ENCODE results near the gene LIG1. TPM values are rescaled to one million over a fixed set of nuclear protein-coding genes. Genes with fewer than 3 reads are reported as not detected.

Gene LIG1
- total and polyA plus RNA-seq, 2 donors (not counting 3 experiments of a cell fraction or from before 2014, with no cell fraction given): 64.0 to 94.7 TPM

DNA sequence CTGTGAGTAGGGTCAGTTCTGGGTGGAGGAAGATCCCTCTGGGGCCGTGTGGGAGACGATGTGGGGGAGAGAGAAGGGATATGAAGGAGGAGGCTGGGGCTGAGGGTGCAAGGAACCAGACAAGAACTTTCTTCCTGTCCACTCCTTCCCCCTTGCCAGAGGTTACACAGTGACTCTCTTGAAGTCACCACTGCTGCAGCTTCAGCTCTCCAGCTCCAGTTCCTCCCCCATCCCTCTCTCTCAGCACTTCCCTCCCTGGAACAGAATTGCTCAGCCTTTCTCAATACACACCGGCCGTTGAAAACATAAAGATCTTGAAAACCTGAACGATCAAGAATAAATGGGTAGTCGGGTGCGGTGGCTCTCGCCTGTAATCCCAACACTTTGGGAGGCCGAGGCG lies 5.4 kb upstream of the LIG1 start:
- intact Hi-C loops (cut with micrococcal nuclease) (no loop called here), dilution Hi-C loops (cut with MboI; ENCODE audit: extremely low pct_ligation_motif_present, low sequenced_read_pairs) (no loop called here)
- Histone ChIP-seq H3K9ac (replicated peaks; ENCODE audit: extremely low read depth, insufficient read depth, low read length) (no peak overlapping the region), H4K20me1 (replicated peaks; ENCODE audit: control insufficient read depth, extremely low read depth, insufficient read depth, low read length) (no peaks in the 10 kb centered on the region), H3K4me1 (ENCODE audit: control insufficient read depth, extremely low read depth, insufficient read depth, low read length) (peaks cover 10% of the 10 kb centered on the region), H2AFZ (ENCODE audit: low read depth, low read length) (no peak overlapping the region), H3K4me3 (replicated peaks in 1 of 3; ENCODE audit: insufficient read depth in 1 of 3, low read depth in 1 of 3, low read length in 3 of 3) (no peak overlapping the region), H3K27ac (ENCODE audit: insufficient read depth, low read depth, low read length) (no peak overlapping the region), H3K36me3 (ENCODE audit: control insufficient read depth in 2 of 2, extremely low read depth in 1 of 2, insufficient read depth in 2 of 2, low read length in 2 of 2) (peaks cover 0 to 6% of the 10 kb centered on the region in 2 experiments), H3K9me3 (replicated peaks; ENCODE audit: control insufficient read depth, insufficient read depth, low read length) (no peaks in the 10 kb centered on the region), H3K9me1 (replicated peaks; ENCODE audit: control insufficient read depth, extremely low read depth, insufficient read depth, low read length) (no peaks in the 10 kb centered on the region), H3K27me3 (ENCODE audit: control insufficient read depth in 2 of 2, insufficient read depth in 2 of 2, low read length in 2 of 2) (no peaks in the 10 kb centered on the region), H3K79me2 (ENCODE audit: control insufficient read depth, insufficient read depth, low read length) (peaks cover 12% of the 10 kb centered on the region), H3K4me2 (ENCODE audit: insufficient read depth, low read length) (no peak overlapping the region)
- BruUV-seq (replicated peaks): no TSS peak
- POLR2A ChIA-PET: no interaction called here
- CTCF ChIA-PET: interaction anchor here (0.7 kb wide), 1 partner anchor 158 kb away, joined by 4 read pairs; no protein-coding TSS in a partner anchor
- FAIRE-seq (no peak), DNase-seq (ENCODE audit: low read depth, low spot score) (no peak)
- TF ChIP-seq EZH2 (IDR thresholded peaks at IDR 0.05; ENCODE audit: borderline replicate concordance, low read depth, low read length, severe bottlenecking) (no peak), MYC (IDR thresholded peaks at IDR 0.05; ENCODE audit: low read depth, low read length) (no peak), POLR2A (IDR thresholded peaks at IDR 0.05; ENCODE audit: low read depth, low read length) (no peak), MAX (IDR thresholded peaks at IDR 0.05; ENCODE audit: insufficient read depth, insufficient read length) (no peak), GATA2 (IDR thresholded peaks at IDR 0.05; ENCODE audit: insufficient read depth, insufficient read length, low read depth, low read length) (no peak), POLR2AphosphoS5 (IDR thresholded peaks at IDR 0.05; ENCODE audit: insufficient read depth, low read depth, low read length) (no peak), FOS (IDR thresholded peaks at IDR 0.05; ENCODE audit: borderline replicate concordance, insufficient read depth, low read length) (no peak), CTCF (IDR thresholded peaks at IDR 0.05; ENCODE audit: extremely low read depth in 1 of 2, insufficient read depth in 1 of 2, low read depth in 1 of 2, low read length in 2 of 2) (no peak), JUN (IDR thresholded peaks at IDR 0.05; ENCODE audit: borderline replicate concordance, insufficient read depth, insufficient read length, low read depth) (no peak)

Measured in endothelial cell of umbilical vein (primary cell).